Skeletal muscle cell (primary cell): ENCODE data around the gene DCAF12.
"Not testable (repeated sequence)": the region's sequence is repeated elsewhere in the genome, so short reads cannot be mapped to it uniquely, and the experiment has no call there.

ENCODE experiments used
- DNase-seq: peaks from one replicate; pipeline ENCODE4 v3.0.0-alpha.2; 2010; ENCODE audit warnings: low read depth
- H3K4me3 ChIP-seq: 2 replicates; pipeline ENCODE4 v1.5.1; 2011; ENCODE audit warnings: low read depth, mild to moderate bottlenecking, control low read depth, low read length, moderate library complexity

Gene DCAF12

DNA sequence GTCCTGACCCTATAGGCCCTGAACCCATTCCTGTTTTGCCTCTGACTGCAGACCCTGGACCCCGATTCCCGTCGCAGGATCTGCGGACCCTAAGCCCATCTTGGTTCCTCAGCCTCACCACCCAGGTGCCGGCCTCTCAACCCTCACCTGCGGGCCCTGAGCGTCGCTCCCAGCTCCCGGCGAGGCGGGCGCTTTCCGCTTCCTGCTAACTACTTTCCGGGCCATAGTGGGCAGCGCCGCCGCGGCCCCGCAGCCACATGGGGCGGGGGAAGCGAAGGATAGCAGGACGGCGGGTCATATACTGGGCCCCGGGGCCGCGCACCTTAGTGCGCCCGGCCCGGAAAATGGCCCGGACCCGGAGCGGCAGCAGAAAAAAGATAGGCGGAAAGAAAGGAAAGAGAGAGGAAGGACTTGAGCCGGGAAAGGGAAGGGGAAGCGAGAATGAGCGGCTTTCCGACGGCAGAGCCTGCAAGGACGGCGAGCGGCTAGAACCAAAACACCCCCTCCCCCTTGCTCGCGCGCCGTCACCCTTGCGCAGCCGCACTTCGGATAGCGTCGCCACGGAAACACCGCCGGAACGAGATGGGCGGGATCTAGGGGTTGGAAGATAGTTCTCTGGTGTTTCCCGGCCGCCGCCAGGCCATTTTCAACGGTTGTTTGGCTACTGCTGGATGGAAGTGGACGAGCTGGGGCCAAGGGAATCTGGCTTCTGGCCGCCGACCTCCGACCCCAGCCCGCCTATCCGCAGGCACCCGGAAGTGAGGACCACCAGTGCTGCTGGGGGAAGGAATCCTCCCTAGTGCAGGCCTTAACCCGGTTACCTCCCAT, at the start of gene DCAF12:
TSS of gene DCAF12 (minus strand) at position 492 of the 828 bp plus-strand sequence. CDS start at position 225, 267 bp downstream.
- H3K4me3 ChIP-seq, result peak within 1 kb of the TSS; percentile 99
- peak; percentile 65 for DNase-seq

DNA sequence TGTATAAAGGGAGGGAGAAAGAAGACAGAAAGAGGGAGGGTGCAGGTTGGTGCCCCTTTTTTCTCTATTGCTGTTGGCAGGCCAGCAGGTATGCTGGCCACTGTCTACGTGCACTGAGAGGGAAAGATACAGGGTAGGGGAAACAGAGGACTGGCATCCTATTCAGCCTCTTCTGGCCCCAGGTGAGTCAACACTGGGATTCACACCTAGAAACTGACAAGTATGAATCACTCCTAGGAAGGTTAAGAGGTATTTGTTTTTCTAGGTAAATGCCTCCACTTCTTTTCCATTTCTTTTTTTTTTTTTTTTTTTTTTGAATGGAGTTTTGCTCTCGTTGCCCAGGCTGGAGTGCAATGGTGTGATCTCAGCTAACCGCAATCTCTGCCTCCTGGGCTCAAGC, 49.6 kb upstream of the DCAF12 start:
- no peak for DNase-seq
- no peak overlapping the region for H3K4me3 ChIP-seq

GRCh38 chr9:34171753-34172535, 45.4 kb upstream of the DCAF12 start:
- DNase-seq, result no peak
- H3K4me3 ChIP-seq, result no peak overlapping the region

DNA sequence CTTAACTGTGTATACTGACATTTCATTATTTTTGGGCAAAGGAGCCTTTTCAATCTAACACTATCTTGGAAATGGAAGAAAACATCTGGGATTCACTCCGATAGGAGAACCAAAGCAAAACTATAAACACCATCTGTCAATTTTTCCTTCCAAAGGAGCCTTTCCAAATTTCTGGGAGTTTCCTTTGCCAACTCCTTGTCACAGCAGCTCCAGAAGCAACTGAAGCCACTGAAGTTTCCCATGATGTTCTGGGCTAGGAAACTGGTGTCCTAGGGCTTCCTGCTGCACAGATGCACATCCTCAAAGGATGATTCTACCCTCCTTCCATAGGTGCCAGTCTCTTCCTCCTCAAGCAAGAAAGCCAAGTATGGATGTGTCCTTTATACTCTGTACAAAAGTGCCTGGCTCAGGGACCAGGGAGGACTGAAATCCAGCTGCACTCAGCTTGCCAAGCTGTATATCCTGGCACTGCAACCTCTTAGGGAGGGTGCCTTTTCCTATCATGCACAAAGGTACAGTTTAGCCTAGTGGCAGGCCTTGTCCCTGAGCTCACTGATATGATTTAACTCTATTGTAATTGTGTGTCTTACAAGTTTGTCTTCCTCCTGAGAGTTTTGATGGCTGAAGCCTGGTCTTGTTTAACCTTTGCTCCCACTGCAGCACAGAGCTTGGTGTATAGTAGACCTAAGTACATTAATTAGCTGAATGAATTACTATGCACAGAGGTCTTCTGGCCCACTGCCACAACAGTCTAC, 43.9 kb upstream of the DCAF12 start:
- H3K4me3 ChIP-seq, result no peak overlapping the region
- DNase-seq, result no peak

GRCh38 chr9:34169125-34169524, 42.6 kb upstream of the DCAF12 start:
- no peak for DNase-seq
- no peak overlapping the region for H3K4me3 ChIP-seq

DNA sequence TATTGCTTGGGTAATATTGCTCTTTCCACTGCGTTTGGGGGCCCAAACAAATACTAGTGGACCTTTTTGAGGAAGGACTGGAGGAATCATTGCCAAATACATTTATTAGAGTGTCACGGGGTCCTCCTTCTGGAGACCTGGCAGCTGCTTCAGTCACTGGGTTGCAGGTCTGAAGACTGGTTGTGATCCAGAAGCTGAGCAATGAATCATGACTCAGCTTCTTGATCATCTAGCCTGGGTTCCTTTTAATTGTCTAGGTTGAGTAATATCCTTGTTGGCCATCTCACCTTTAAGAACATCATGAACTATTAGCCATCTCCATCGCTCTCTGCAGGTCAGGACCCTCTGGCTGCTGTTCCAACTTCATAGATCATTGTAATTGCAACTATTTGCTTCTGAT, 36.9 kb upstream of the DCAF12 start:
- peak; percentile 62 for DNase-seq
- H3K4me3 ChIP-seq, result no peak overlapping the region

DNA sequence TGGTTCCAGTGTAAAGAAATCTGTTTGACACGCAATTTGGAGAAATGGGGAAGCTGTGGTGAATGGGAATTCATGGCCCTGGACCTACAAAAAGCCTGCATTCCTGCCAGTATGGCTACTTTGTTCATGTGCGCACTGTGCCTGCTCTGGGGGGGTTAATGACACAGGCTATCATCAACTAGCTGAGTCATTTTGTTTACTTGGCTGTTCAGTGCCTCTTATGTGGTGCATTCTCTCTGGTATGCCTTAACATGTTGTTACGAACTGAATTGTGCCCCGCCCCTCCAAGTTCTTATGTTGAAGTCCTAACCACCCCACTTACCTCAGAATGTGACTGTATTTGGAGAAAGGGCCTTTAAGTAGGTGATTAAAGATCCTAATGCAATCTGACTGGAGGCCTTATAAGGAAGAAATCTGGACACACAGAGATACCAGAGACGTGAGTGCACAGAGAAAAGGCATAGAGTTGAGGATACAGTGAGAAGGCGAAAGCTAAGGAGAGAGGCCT, 31.9 kb upstream of the DCAF12 start:
- peak; percentile 71 for DNase-seq
- no peak overlapping the region for H3K4me3 ChIP-seq

DNA sequence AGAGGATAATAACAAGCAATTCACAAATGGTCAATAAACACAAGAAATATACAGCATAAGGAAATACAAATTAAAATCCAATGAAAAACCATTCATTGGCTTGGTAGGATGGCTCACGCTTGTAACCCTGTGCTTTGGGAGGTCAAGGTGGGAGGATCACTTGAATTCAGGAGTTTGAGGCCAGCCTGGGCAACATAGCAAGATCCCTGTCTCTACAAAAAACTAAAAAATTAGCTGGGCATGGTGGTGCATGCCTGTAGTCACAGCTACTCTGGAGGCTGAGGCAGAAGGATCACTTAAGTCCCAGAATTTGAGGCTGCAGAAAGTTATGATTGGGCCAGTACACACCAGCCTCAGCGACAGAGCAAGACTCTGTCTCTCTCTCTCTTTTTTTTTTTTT, 31.4 kb upstream of the DCAF12 start:
- DNase-seq, result no peak
- H3K4me3 ChIP-seq, result no peak overlapping the region

GRCh38 chr9:34157318-34157717, 30.8 kb upstream of the DCAF12 start:
- no peak overlapping the region for H3K4me3 ChIP-seq
- no peak for DNase-seq

DNA sequence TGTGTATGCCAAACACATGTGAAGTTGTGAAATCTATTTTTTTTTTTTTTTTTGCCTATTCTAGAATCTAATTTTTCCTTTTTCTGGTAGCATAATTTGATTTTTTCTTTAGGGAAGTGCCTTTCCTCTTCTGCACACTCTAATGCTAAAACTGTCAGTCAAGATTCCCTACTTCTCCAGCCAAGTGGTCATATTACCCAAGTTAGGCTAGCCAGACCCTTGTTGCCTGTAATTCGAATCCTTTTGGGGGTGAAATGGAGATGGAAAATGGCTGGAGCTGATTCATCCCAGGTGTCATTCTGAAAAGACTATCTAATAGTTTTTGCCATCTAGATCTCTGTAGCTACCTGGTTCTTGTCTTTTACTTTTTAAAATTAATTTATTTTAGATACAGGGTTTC, 27.6 kb upstream of the DCAF12 start:
- no peak overlapping the region for H3K4me3 ChIP-seq
- no peak for DNase-seq

GRCh38 chr9:34151398-34151797, 24.9 kb upstream of the DCAF12 start:
- no peak for DNase-seq

GRCh38 chr9:34145165-34145564, 18.7 kb upstream of the DCAF12 start:
- H3K4me3 ChIP-seq, result no peak overlapping the region
- DNase-seq, result no peak

More at GRCh38 chr9:34151398-34151797, 24.9 kb upstream of the DCAF12 start:
- no peak overlapping the region for H3K4me3 ChIP-seq

DNA sequence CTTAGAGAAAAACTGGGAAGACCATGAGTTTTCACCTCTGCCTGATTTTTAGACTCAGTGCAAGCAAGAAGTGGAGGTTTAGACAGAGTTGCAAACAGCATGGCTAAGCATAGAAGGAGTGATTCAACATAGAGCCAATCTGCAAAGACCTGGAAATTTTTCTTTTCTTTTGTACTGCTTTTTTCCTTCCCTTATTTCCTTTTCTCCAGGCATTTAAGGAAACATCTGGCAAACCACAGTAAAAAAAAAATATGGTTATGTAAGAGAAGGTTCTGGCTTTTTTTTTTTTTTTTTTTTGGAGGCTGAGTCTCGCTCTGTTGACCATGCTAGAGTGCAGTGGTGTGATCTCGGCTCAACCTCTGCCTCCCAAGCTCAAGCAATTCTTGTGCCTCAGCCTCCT, 16.6 kb upstream of the DCAF12 start:
- no peak for DNase-seq
- H3K4me3 ChIP-seq, result no peak overlapping the region

DNA sequence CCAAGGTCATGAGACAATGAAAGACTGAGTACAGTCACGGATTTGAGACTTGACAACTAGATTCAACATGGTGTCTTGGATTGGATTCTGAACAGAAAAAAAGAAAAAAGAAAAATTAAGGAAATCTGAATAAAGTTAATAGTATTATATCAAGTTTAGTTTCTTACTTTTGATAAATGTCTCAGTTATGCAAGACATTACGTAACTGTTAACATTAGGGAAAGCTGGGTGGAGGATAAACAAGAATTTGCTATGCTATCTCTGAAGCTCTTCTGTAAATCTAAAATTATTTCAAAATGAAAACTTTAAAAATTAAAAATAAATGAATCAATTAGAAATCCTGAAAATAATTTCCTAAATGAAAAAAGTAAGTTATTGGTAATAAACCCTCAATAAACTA, 14.4 kb upstream of the DCAF12 start:
- no peak overlapping the region for H3K4me3 ChIP-seq
- no peak for DNase-seq

- H3K4me3 ChIP-seq, result no peak overlapping the region
- DNase-seq, result peak; percentile 78
These were observed 13.1 kb upstream of the DCAF12 start for GRCh38 chr9:34139477-34140146.

DNA sequence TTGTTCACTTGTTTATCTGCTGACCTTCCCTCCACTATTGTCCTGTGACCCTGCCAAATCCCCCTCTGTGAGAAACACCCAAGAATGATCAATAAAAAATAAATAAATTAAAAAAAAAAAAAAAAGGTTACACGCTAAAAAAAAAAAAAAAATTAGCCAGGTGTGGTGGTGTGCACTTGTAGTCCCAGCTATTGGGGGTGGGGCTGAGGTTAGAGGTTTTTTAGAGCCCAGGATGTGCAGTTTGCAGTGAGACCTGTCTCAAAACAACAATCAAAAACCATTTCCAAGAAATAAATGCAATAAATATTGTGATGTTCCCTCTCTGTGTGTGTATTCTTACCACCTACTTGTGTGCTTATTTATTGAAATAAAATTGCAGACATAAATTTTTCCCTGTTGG, 12.1 kb upstream of the DCAF12 start:
- not testable (repeated sequence) for DNase-seq, H3K4me3 ChIP-seq

GRCh38 chr9:34134521-34134920, 8.0 kb upstream of the DCAF12 start:
- DNase-seq, result no peak
- H3K4me3 ChIP-seq, result no peak overlapping the region

DNA sequence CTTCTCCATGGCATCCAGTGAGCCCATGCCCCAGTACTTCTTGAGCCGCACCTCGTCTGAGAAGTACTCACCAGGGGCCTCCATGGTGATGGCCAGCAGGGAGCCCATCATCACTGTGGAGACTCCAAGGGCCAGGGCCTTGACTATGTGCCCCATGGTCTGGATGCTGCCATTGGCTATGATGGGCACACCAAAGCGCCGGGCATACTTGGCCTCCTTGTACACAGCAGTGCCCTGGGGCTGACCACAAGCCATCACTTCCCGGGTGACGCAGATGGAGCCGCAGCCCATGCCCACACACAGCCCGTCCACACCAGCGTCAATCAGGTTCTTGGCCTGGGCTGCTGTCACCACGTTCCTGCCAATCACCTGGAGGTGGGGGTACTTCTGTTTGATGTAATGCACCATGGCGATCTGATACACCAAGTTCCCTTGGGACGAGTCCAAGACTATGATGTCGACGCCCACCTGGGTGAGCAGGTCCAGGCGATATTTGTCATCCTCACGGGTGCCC, 7.0 kb upstream of the DCAF12 start:
- no peak overlapping the region for H3K4me3 ChIP-seq
- no peak for DNase-seq

DNA sequence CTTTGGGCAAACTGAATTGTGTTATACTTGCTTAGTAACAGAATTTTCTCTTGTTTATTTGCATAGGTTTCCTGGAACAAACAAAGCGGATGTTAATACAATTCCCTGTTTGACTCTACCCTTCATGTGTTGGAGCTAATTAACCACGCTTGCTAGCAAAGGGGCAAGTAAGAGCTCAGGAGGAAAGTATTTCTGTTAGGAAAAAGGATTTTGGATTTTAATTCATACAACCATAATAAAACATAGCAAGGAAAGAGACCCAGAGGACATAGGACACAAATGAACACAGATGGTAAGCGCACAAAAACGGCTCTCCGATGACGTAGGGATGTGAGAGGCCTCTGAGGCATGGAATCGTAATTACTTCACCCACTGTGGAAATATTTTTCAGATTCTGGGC, 5.1 kb upstream of the DCAF12 start:
- DNase-seq, result no peak
- no peak overlapping the region for H3K4me3 ChIP-seq
